Neural crest cell (in vitro differentiated cells): ENCODE measurements around the gene TDRD1. TPM values are rescaled to one million over a fixed set of nuclear protein-coding genes. Genes with fewer than 3 reads are reported as not detected.
"Not testable (repeated sequence)": the region's sequence is repeated elsewhere in the genome, so short reads cannot be mapped to it uniquely, and the experiment has no call there.

Experiments used
- DNase-seq: peaks from one replicate; pipeline ENCODE4 v3.0.0; 2021; ENCODE audit warnings: low read depth, mixed read lengths, low spot score
- H3K27ac Mint-ChIP-seq: one replicate; pipeline ENCODE4 v1.8.0; 2021; ENCODE audit warnings: mild to moderate bottlenecking, mixed read lengths; ENCODE audit not compliant: unreplicated experiment
- H3K27me3 Mint-ChIP-seq: 2 replicates; pipeline ENCODE4 v1.8.0; 2021; ENCODE audit warnings: low read depth, mild to moderate bottlenecking, mixed read lengths
- H3K36me3 Mint-ChIP-seq: 2 replicates; pipeline ENCODE4 v1.8.0; 2021; ENCODE audit warnings: low read depth, mild to moderate bottlenecking, mixed read lengths
- H3K4me1 Mint-ChIP-seq: 2 replicates; pipeline ENCODE4 v1.8.0; 2021; ENCODE audit warnings: mixed read lengths
- H3K4me3 Mint-ChIP-seq: one replicate; pipeline ENCODE4 v1.8.0; 2021; ENCODE audit warnings: mild to moderate bottlenecking, mixed read lengths
- H3K9me3 Mint-ChIP-seq: 2 replicates; pipeline ENCODE4 v1.8.0; 2021; ENCODE audit warnings: mixed read lengths
- long read RNA-seq: library from polyadenylated mRNA; unstranded; transcript quantifications from one replicate; pipeline ENCODE4 v2.0.0, GENCODE V29; 2020
- total RNA-seq: library from RNA; stranded (reverse); gene quantifications from 2 replicates; pipeline ENCODE4 v1.2.1, GENCODE V29; 2021
- TF ChIP-seq, protein P1 (sequence below): fragments of 200-600 bp; sonication (generic); conservative IDR thresholded peaks from 2 replicates; pipeline ENCODE4 v1.5.0; 2021; ENCODE audit warnings: antibody characterized with exemption, mild to moderate bottlenecking

TDRD1 gene, protein sequence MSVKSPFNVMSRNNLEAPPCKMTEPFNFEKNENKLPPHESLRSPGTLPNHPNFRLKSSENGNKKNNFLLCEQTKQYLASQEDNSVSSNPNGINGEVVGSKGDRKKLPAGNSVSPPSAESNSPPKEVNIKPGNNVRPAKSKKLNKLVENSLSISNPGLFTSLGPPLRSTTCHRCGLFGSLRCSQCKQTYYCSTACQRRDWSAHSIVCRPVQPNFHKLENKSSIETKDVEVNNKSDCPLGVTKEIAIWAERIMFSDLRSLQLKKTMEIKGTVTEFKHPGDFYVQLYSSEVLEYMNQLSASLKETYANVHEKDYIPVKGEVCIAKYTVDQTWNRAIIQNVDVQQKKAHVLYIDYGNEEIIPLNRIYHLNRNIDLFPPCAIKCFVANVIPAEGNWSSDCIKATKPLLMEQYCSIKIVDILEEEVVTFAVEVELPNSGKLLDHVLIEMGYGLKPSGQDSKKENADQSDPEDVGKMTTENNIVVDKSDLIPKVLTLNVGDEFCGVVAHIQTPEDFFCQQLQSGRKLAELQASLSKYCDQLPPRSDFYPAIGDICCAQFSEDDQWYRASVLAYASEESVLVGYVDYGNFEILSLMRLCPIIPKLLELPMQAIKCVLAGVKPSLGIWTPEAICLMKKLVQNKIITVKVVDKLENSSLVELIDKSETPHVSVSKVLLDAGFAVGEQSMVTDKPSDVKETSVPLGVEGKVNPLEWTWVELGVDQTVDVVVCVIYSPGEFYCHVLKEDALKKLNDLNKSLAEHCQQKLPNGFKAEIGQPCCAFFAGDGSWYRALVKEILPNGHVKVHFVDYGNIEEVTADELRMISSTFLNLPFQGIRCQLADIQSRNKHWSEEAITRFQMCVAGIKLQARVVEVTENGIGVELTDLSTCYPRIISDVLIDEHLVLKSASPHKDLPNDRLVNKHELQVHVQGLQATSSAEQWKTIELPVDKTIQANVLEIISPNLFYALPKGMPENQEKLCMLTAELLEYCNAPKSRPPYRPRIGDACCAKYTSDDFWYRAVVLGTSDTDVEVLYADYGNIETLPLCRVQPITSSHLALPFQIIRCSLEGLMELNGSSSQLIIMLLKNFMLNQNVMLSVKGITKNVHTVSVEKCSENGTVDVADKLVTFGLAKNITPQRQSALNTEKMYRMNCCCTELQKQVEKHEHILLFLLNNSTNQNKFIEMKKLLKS
- total RNA-seq: not detected in 2 replicates
- long read RNA-seq: 0 reads

DNA sequence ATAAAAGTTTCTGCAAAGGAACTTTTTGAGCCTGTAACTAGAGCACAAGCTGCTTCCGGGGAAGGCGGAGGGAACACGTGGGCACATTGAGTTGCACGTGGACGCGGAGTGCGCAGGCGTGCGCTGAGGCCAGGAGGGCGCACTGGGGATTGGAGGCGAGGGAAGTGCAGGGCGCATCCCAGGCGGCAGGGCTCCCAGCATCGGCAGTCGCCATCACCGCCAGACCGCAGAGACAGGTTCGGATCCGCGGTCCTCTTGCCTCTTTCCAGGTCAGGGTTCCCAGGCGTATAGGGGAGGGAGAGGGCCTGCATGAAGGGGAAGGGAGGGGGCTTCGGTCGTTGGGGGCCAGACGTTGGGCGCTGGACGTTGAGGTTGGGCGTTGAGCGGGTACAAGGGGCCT, at the start of gene TDRD1:
TSS of gene TDRD1 (plus strand) at position 206 of the 400 bp plus-strand sequence. CDS start 8,479 bp downstream, outside the sequence.
- Mint-ChIP-seq H3K4me3 (no peak within 1 kb of the TSS), H3K27me3 (peaks cover 19% of the 10 kb centered on the region), H3K9me3 (no peaks in the 10 kb centered on the region), H3K27ac (no peak within 1 kb of the TSS), H3K4me1 (peaks cover 8% of the 10 kb centered on the region), H3K36me3 (no peaks in the 10 kb centered on the region)
- TF ChIP-seq, protein P1, sequence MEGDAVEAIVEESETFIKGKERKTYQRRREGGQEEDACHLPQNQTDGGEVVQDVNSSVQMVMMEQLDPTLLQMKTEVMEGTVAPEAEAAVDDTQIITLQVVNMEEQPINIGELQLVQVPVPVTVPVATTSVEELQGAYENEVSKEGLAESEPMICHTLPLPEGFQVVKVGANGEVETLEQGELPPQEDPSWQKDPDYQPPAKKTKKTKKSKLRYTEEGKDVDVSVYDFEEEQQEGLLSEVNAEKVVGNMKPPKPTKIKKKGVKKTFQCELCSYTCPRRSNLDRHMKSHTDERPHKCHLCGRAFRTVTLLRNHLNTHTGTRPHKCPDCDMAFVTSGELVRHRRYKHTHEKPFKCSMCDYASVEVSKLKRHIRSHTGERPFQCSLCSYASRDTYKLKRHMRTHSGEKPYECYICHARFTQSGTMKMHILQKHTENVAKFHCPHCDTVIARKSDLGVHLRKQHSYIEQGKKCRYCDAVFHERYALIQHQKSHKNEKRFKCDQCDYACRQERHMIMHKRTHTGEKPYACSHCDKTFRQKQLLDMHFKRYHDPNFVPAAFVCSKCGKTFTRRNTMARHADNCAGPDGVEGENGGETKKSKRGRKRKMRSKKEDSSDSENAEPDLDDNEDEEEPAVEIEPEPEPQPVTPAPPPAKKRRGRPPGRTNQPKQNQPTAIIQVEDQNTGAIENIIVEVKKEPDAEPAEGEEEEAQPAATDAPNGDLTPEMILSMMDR: no peak
- DNase-seq: no peak

DNA sequence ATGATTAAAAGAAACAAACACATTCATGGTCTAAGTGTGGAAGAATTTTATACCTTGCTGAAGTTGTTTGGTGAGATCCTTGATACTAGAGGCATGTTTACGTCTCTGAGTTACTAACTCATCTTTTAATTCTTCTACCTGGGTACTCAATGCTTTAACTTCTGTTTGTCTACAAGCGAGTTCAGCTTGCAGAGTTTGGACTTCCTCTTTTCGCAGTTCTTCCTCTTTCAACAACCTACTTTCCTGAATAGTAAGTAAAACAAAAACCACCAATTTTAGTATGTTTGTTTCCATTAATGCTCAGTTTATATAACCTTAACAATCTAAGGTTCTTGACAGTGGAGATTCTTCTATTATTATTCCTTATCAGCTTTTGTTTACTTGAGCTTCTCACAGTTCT, 48.1 kb upstream of the TDRD1 start:
- no peaks in the 10 kb centered on the region for H3K27me3 Mint-ChIP-seq
- DNase-seq: no peak
- H3K4me1 Mint-ChIP-seq: no peaks in the 10 kb centered on the region
- H3K9me3 Mint-ChIP-seq: no peaks in the 10 kb centered on the region
- no peak overlapping the region for H3K27ac Mint-ChIP-seq
- H3K4me3 Mint-ChIP-seq: no peak overlapping the region
- TF ChIP-seq, protein P1: no peak
- peaks cover 10% of the 10 kb centered on the region for H3K36me3 Mint-ChIP-seq

DNA sequence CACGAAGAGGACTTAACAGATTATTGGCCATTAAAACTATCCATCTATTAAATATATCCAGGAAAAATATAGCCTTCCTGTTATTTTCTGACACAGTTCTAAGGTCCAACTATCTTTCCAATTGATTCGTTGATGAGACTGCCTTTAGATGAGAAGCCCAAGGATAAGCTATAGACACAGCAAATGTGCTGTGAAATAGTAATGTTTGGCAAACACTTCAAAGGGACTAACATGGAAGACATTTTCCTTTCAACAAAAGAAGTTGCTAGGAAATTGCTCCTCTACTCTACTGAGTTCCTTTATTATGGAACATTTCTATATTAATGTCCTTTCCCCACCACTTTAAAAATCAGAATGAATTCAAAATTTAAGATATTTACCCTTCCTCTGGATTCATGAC, 43.7 kb upstream of the TDRD1 start:
- no peak overlapping the region for H3K4me3 Mint-ChIP-seq
- H3K36me3 Mint-ChIP-seq: peaks cover 12% of the 10 kb centered on the region
- TF ChIP-seq, protein P1: no peak

DNA sequence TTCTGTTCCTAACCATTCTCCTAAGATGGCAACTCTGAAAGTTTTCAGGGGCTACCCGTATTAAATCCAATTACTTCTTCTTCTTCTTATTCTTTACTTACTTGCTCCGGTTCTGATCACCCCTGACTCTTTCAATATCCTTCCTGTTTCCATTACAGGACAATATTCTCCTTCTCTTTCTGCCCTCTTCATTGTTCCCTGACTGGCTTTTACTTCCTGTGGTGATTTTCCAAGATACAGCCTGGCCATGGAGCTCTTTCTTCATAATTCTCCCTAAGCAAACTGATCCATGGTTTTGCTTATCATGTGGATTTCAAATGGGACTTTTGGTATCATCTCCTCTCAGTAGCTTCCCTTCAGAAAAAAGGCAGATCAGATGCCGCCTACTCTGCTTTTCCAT, 40.6 kb upstream of the TDRD1 start:
- TF ChIP-seq, protein P1: no peak
- peaks cover 9% of the 10 kb centered on the region for H3K36me3 Mint-ChIP-seq
- H3K27ac Mint-ChIP-seq: no peak overlapping the region
- no peak for DNase-seq
- H3K4me1 Mint-ChIP-seq: peaks cover 5% of the 10 kb centered on the region
- H3K4me3 Mint-ChIP-seq: no peak overlapping the region
- no peaks in the 10 kb centered on the region for H3K9me3 Mint-ChIP-seq
- H3K27me3 Mint-ChIP-seq: no peaks in the 10 kb centered on the region

More for the DNA sequence above, 43.7 kb upstream of the TDRD1 start:
- no peak overlapping the region for H3K27ac Mint-ChIP-seq
- no peaks in the 10 kb centered on the region for H3K9me3 Mint-ChIP-seq
- peaks cover 5% of the 10 kb centered on the region for H3K4me1 Mint-ChIP-seq
- DNase-seq: no peak
- no peaks in the 10 kb centered on the region for H3K27me3 Mint-ChIP-seq

DNA sequence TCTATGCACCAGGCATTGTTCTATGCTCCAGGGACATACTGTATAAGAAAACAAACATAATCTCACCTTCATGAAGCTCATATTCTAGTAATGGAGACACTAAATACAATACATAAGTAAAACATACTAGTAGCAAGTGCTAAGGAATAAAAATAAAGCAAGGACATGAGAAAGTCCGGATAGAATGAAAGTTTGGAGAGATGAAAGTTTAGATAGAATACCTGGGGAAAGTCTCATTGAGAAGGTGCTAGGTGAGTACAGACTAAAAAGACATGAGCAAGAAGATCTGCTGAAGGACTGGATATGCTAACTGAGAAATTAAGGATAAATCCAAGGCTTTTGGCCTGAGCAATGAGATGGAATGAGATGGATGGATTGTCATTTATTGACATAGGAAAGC, 39.1 kb upstream of the TDRD1 start:
- Mint-ChIP-seq H3K4me3 (no peak overlapping the region), H3K4me1 (peaks cover 5% of the 10 kb centered on the region), H3K27ac (no peak overlapping the region), H3K27me3 (no peaks in the 10 kb centered on the region), H3K36me3 (peaks cover 9% of the 10 kb centered on the region), H3K9me3 (no peaks in the 10 kb centered on the region)
- TF ChIP-seq, protein P1: no peak
- no peak for DNase-seq

DNA sequence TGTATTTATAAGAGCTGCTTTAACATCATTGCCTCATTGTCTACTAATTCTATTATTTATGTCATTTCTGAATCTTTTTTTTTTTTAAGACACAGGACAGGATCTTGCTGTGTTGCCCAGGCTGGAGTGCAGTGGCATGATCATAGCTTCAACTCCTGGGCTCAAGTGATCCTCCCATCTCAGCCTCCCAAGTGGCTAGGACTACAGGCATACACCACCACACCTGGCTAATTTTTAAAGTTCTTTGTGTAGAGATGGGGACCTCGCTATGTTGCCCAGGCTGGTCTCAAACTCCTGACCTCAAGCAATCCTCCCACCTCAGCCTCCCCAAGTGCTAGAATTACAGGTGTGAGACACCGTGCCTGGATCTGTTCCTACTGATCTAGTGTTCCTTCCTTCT, 38.3 kb upstream of the TDRD1 start:
- not testable (repeated sequence) for H3K27ac Mint-ChIP-seq, H3K4me1 Mint-ChIP-seq, DNase-seq, H3K27me3 Mint-ChIP-seq, H3K4me3 Mint-ChIP-seq, H3K9me3 Mint-ChIP-seq, H3K36me3 Mint-ChIP-seq
